Peyer's patch (tissue), 4 donors: ENCODE results near the gene PTPN4. TPM values are rescaled to one million over a fixed set of nuclear protein-coding genes. Genes with fewer than 3 reads are reported as not detected.
A peak's percentile ranks its signal among the peaks of the same experiment; 100 is the strongest.

ENCODE experiments used
- DNase-seq, 3 donors: peaks; one replicate each; pipeline ENCODE4 v3.0.0-alpha.2; 2017 to 2019
- H3K27ac ChIP-seq, 4 donors: fragments of 200-600 bp; sonication (generic); one replicate each; pipeline ENCODE4 v1.5.1; 2016 to 2019
- H3K27me3 ChIP-seq, 2 donors: fragments of 200-600 bp; sonication (generic); one replicate each; pipeline ENCODE4 v1.5.1; 2019
- H3K36me3 ChIP-seq, 3 donors: fragments of 200-600 bp; sonication (generic); one replicate each; pipeline ENCODE4 v1.5.1; 2016 to 2019
- H3K4me1 ChIP-seq, 4 donors: fragments of 200-600 bp; sonication (generic); one replicate each; pipeline ENCODE4 v1.5.1; 2016 to 2019
- H3K4me3 ChIP-seq, 4 donors: fragments of 200-600 bp; sonication (generic); 1 replicate in 3 of 4; 2 replicates in 1 of 4; pipeline ENCODE4 v1.5.1; 2016 to 2019; ENCODE audit warnings: mild to moderate bottlenecking in 1 of 4
- H3K9me3 ChIP-seq, 4 donors: fragments of 200-600 bp; sonication (generic); one replicate each; pipeline ENCODE4 v1.5.1; 2016 to 2019; ENCODE audit warnings: mild to moderate bottlenecking in 1 of 4
- CTCF ChIP-seq, 6 experiments: fragments of 450-650 bp in 4 of 6; fragments of 200-600 bp in 2 of 6; sonication (generic) in 1 of 6; IDR thresholded peaks; one replicate each; pipeline ENCODE4 v1.5.1; 2017 to 2019; ENCODE audit warnings: antibody characterized with exemption in 6 of 6, mild to moderate bottlenecking in 3 of 6, moderate library complexity in 1 of 6
- POLR2A ChIP-seq, 2 donors: fragments of 450-650 bp; IDR thresholded peaks; one replicate each; pipeline ENCODE4 v1.5.1; 2017; ENCODE audit warnings: antibody characterized with exemption in 2 of 2, mild to moderate bottlenecking in 2 of 2, moderate library complexity in 2 of 2
- total RNA-seq, 4 donors: library from RNA; depleted of rRNA; stranded (reverse); fragments of >200 nt; gene quantifications; one replicate each; pipeline ENCODE4 v1.1.0, GENCODE V29; 2016

Gene PTPN4
- total RNA-seq, 4 donors from 2014 or later, result 33.1 to 86.6 (median 43.5) TPM

GRCh38 chr2:119856469-119856901 lies 96.8 kb downstream of the PTPN4 start:
- no peak for TF ChIP-seq CTCF (IDR thresholded peaks at IDR 0.05)
- no peak for TF ChIP-seq POLR2A (IDR thresholded peaks at IDR 0.05)
- H3K27me3 ChIP-seq, result no peaks in the 10 kb centered on the region
- DNase-seq, result no peak

GRCh38 chr2:119857742-119858141 lies 98.0 kb downstream of the PTPN4 start:
- no peaks in the 10 kb centered on the region for H3K27me3 ChIP-seq
- DNase-seq, result no peak
- peaks cover 0 to 4% (median 0%) of the 10 kb centered on the region in 4 donors for H3K9me3 ChIP-seq
- no peak for TF ChIP-seq CTCF (IDR thresholded peaks at IDR 0.05)
- no peak for TF ChIP-seq POLR2A (IDR thresholded peaks at IDR 0.05)
- H3K4me3 ChIP-seq, result no peak overlapping the region
- H3K36me3 ChIP-seq, result no peaks in the 10 kb centered on the region
- H3K4me1 ChIP-seq, result no peaks in the 10 kb centered on the region
- no peak overlapping the region for H3K27ac ChIP-seq

More at GRCh38 chr2:119856469-119856901, 96.8 kb downstream of the PTPN4 start:
- Histone ChIP-seq H3K4me1 (no peaks in the 10 kb centered on the region), H3K36me3 (no peaks in the 10 kb centered on the region), H3K4me3 (no peak overlapping the region), H3K27ac (peak overlapping the region in 1 of 4 donors; percentile 14), H3K9me3 (peaks cover 0 to 12% (median 0%) of the 10 kb centered on the region in 4 donors)

GRCh38 chr2:119859528-119859927 lies 99.8 kb downstream of the PTPN4 start:
- TF ChIP-seq POLR2A (IDR thresholded peaks at IDR 0.05), result no peak
- TF ChIP-seq CTCF (IDR thresholded peaks at IDR 0.05), result no peak
- Histone ChIP-seq H3K27me3 (no peaks in the 10 kb centered on the region), H3K9me3 (no peaks in the 10 kb centered on the region), H3K4me3 (no peak overlapping the region), H3K36me3 (no peaks in the 10 kb centered on the region), H3K27ac (no peak overlapping the region), H3K4me1 (no peaks in the 10 kb centered on the region)
- no peak for DNase-seq

- no peak for TF ChIP-seq CTCF (IDR thresholded peaks at IDR 0.05)
- no peak for TF ChIP-seq POLR2A (IDR thresholded peaks at IDR 0.05)
- Histone ChIP-seq H3K27ac (no peak overlapping the region), H3K36me3 (no peaks in the 10 kb centered on the region), H3K4me1 (no peaks in the 10 kb centered on the region), H3K9me3 (no peaks in the 10 kb centered on the region), H3K27me3 (no peaks in the 10 kb centered on the region), H3K4me3 (no peak overlapping the region)
- DNase-seq, result no peak
These were observed 101.2 kb downstream of the PTPN4 start for GRCh38 chr2:119860924-119861323.

- Histone ChIP-seq H3K36me3 (no peaks in the 10 kb centered on the region), H3K4me3 (no peak overlapping the region), H3K27ac (no peak overlapping the region), H3K4me1 (no peaks in the 10 kb centered on the region), H3K27me3 (no peaks in the 10 kb centered on the region), H3K9me3 (no peaks in the 10 kb centered on the region)
- DNase-seq, result no peak
- no peak for TF ChIP-seq CTCF (IDR thresholded peaks at IDR 0.05)
- no peak for TF ChIP-seq POLR2A (IDR thresholded peaks at IDR 0.05)
These were observed 102.6 kb downstream of the PTPN4 start for GRCh38 chr2:119862127-119862889.
